Lung (tissue), 12 donors: Measurements from ENCODE around the gene RXYLT1. TPM values are rescaled to one million over a fixed set of nuclear protein-coding genes. Genes with fewer than 3 reads are reported as not detected.

Source experiments
- ATAC-seq: fragments of 200-7000 bp; cut with Tn5 transposase; one replicate; pipeline ENCODE4 v1.9.1; 2020; ENCODE audit warnings: moderate number of reproducible peaks; ENCODE audit not compliant: insufficient read depth, low FRiP score
- DNase-seq, 3 donors: peaks; one replicate each; pipeline ENCODE4 v3.0.0-alpha.2; 2013 to 2017
- H3K27ac ChIP-seq, 2 donors: one replicate each; pipeline ENCODE4 v1.5.1; 2013; ENCODE audit warnings: mild to moderate bottlenecking in 2 of 2, moderate library complexity in 2 of 2, control low read depth in 1 of 2, inconsistent platforms in 1 of 2, low read depth in 1 of 2, low read length in 1 of 2
- H3K27me3 ChIP-seq, 3 donors: one replicate each; pipeline ENCODE4 v1.5.1; 2013; ENCODE audit warnings: low read length in 2 of 3; ENCODE audit not compliant: control insufficient read depth in 3 of 3, insufficient read depth in 3 of 3
- H3K36me3 ChIP-seq, 4 donors: one replicate each; pipeline ENCODE4 v1.5.1; 2013; ENCODE audit warnings: low read length in 4 of 4, mild to moderate bottlenecking in 1 of 4, moderate library complexity in 1 of 4; ENCODE audit not compliant: control insufficient read depth in 4 of 4, insufficient read depth in 4 of 4
- H3K4me1 ChIP-seq, 5 donors: one replicate each; pipeline ENCODE4 v1.5.1; 2013; ENCODE audit warnings: low read length in 5 of 5, mild to moderate bottlenecking in 2 of 5, moderate library complexity in 1 of 5; ENCODE audit not compliant: control insufficient read depth in 5 of 5, insufficient read depth in 5 of 5
- H3K4me3 ChIP-seq: one replicate; pipeline ENCODE4 v1.5.1; 2013; ENCODE audit warnings: mild to moderate bottlenecking, control low read depth, moderate library complexity
- H3K9ac ChIP-seq, 2 donors: one replicate each; pipeline ENCODE4 v1.5.1; 2013; ENCODE audit warnings: low read length in 2 of 2, control low read depth in 1 of 2; ENCODE audit not compliant: insufficient read depth in 1 of 2
- H3K9me3 ChIP-seq, 4 donors: one replicate each; pipeline ENCODE4 v1.5.1; 2013; ENCODE audit warnings: low read length in 3 of 4, mild to moderate bottlenecking in 1 of 4, moderate library complexity in 1 of 4; ENCODE audit not compliant: control insufficient read depth in 4 of 4, insufficient read depth in 3 of 4
- WGBS, 2 donors: extraction: QIAGEN DNeasy Blood & Tissue Kit; methylation state at CpG; one replicate each; pipeline ENCODE4 v1.1.7; 2013; 5-methylcytosine and 5-hydroxymethylcytosine counted together
- polyA plus RNA-seq, 2 donors: library from polyadenylated mRNA; stranded (reverse); fragments of 200-250 nt; gene quantifications; one replicate each; pipeline ENCODE4 v1.2.1, GENCODE V29; 2013
- total RNA-seq, 2 donors: library from RNA; depleted of rRNA in 1 of 2; stranded (reverse); fragments of >200 nt in 1 of 2; gene quantifications; one replicate each; pipeline ENCODE4 v1.2.1, GENCODE V29; 2014 to 2021
- TF ChIP-seq, protein P1 (sequence below): IDR thresholded peaks from 2 replicates; pipeline ENCODE4 v1.5.1; 2012; ENCODE audit warnings: mild to moderate bottlenecking; ENCODE audit errors: control extremely low read depth, extremely low read depth
- donor health status: control.
- donor health status: control.
- donor health status: Bipolar disorder and iron deficiency.
- donor health status: healthy.
- donor health status: DM: yes; HTN: yes; CAD: no.

RXYLT1 gene
- total and polyA plus RNA-seq, 4 donors = 8.0 to 14.9 (median 12.4) TPM

DNA sequence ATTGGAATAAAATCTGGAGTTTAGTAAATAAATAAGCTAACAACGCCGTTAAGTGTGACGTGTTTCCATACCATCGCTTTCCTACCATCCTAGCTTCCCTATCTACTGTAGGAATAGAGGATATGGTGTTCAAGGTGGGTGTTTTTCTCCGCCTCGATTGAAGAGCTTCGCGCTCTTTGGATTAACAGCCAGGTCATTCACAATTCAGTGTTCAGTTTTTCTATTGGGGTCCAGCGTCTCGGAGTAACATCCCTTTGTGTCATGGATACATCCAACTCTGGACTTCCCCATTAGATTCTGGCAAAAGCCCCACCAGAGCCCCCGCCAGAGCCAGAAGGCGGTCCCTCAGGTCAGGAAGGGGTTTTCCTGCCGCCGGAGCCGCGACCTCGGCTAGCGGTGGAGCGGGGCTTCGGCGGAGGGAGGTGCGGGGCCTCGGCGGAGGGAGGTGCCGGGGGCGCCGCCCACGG lies 63.6 kb downstream of the RXYLT1 start:
- no peaks in the 10 kb centered on the region for H3K9me3 ChIP-seq
- H3K27me3 ChIP-seq = no peaks in the 10 kb centered on the region
- 10% methylated on average over 28 of the region's 28 CpGs for WGBS, 2 donors
- H3K36me3 ChIP-seq = no peaks in the 10 kb centered on the region
- TF ChIP-seq, protein P1, sequence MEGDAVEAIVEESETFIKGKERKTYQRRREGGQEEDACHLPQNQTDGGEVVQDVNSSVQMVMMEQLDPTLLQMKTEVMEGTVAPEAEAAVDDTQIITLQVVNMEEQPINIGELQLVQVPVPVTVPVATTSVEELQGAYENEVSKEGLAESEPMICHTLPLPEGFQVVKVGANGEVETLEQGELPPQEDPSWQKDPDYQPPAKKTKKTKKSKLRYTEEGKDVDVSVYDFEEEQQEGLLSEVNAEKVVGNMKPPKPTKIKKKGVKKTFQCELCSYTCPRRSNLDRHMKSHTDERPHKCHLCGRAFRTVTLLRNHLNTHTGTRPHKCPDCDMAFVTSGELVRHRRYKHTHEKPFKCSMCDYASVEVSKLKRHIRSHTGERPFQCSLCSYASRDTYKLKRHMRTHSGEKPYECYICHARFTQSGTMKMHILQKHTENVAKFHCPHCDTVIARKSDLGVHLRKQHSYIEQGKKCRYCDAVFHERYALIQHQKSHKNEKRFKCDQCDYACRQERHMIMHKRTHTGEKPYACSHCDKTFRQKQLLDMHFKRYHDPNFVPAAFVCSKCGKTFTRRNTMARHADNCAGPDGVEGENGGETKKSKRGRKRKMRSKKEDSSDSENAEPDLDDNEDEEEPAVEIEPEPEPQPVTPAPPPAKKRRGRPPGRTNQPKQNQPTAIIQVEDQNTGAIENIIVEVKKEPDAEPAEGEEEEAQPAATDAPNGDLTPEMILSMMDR = no peak
- DNase-seq (no peak), ATAC-seq (no peak)
- H3K9ac ChIP-seq = peak overlapping the region in 1 of 2 donors; percentile 79
- H3K4me1 ChIP-seq = peaks cover 2 to 15% (median 11%) of the 10 kb centered on the region in 5 donors
- H3K4me3 ChIP-seq = peak overlapping the region; percentile 69
- peak overlapping the region; percentile 92 to 96 for H3K27ac ChIP-seq

DNA sequence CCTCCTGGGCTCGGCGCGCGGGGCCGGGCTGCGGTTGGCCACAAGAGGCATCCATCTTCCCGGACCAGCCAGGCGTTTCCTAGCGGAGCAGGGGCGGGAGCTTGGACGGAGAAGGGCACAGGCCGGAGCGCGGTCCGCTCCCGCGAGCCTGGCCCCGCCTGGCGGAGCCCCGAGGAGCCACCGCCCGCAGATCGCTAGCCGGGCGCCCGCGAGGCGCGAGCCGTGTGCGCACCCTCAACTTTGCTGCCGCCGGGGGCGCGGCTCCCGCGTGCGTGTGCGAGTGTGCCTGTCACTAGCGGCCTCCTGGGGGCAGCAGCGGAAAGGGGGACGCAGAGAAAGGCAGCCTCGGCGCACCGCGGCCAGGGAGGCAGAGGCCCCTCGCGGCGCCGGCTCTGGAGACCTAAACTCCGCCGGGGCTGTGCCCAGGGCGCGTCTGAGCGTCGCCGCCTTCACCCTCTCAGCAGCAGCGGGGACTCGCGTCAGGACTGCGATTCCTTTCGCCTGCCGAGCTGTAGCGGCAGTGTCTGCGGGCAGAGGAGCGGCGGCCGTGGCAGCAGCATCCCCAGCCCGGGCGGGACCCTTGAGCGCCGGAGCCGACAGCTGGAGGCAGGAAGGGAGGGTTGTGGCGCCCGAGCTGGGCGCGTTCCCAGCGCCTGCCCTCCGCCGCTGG lies 64.1 kb downstream of the RXYLT1 start:
- Histone ChIP-seq H3K9me3 (no peaks in the 10 kb centered on the region), H3K9ac (peak overlapping the region; percentile 61 to 73), H3K27me3 (no peaks in the 10 kb centered on the region), H3K36me3 (no peaks in the 10 kb centered on the region), H3K4me3 (peak overlapping the region; percentile 69), H3K27ac (peak overlapping the region; percentile 92 to 96), H3K4me1 (peaks cover 2 to 18% (median 11%) of the 10 kb centered on the region in 5 donors)
- WGBS, 2 donors = 0% methylated on average over 72 to 80 of the region's 80 CpGs
- peak; percentile 95 to 98 (median 96) for DNase-seq
- TF ChIP-seq, protein P1 = peak; percentile 89
- ATAC-seq = peak; percentile 93

DNA sequence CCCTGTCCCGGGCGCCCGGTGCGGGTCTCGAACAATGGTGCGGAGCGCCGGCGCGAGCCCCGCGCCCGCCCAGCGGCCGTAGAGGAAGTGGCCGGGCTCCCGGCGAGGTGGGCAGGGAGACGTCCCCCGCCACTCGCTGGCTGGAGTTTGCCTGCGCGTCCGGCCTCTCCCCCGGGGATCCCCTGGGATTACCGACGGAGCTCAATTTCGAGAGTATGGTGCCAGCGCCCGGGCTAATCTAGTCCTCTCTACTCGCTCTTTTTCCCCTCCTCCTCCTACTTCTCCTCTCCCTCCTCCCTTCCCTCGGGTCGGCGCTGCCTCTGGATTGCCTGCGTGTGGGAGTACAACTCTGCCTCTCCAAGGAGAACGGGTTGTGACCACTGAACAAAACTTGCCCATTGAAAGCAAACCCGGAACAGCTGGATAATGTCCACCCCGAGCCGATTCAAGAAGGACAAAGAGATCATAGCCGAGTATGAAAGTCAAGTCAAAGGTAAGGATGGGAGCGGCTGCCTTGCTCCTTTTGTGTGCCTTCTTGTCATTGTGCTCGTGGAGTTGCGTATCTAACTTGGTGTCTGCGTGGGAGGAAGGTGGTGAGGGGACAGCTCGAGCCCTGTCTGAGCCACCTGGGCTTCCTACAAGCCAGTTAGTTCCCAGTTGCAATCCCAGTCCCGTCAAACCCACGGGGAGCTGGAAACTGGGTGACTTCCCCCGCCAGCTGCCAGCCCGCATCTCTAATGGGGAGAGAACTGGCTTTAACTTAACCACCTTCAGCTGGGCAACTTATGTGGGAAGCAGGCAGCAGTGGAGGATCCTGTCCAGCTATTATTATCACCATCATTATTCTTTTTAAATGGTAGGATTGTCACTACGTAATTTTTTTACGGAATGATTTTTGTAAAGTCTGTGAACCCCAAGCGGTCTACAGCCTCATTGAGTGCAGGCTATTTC lies 65.0 kb downstream of the RXYLT1 start, which contains the start of gene SRGAP1:
TSS of gene SRGAP1 (plus strand) at position 310 of the 951 bp plus-strand sequence. CDS start at position 427, 117 bp downstream.
- Histone ChIP-seq H3K4me3 (peak within 1 kb of the TSS; percentile 69), H3K27me3 (no peaks in the 10 kb centered on the region), H3K9me3 (no peaks in the 10 kb centered on the region), H3K36me3 (no peaks in the 10 kb centered on the region), H3K9ac (peak within 1 kb of the TSS; percentile 73 to 88), H3K27ac (peak within 1 kb of the TSS; percentile 92 to 96), H3K4me1 (peaks cover 2 to 19% (median 14%) of the 10 kb centered on the region in 5 donors)
- DNase-seq (peak; percentile 81 to 89 (median 89)), ATAC-seq (peak; percentile 27)
- TF ChIP-seq, protein P1 = no peak
- WGBS, 2 donors = 3 to 6% methylated on average over 32 to 52 of the region's 52 CpGs
